Caco-2 (cell line): ENCODE results near the gene FAM43A. TPM values are rescaled to one million over a fixed set of nuclear protein-coding genes. Genes with fewer than 3 reads are reported as not detected.

Experiments used
- BruUV-seq: library from RNA; stranded (reverse); fragments of 400-500 nt; replicated peaks from 2 replicates; lab custom pipeline; 2021; lab: Mats Ljungman, UMichigan
- CTCF ChIA-PET: fragments of 300-600 bp; sonication (Branson Sonifier 250); formaldehyde crosslinking; loops from one replicate; lab custom pipeline; 2022; ENCODE audit warnings: antibody characterized with exemption; lab: Charles Lee
- POLR2A ChIA-PET: fragments of 300-600 bp; sonication (Branson Sonifier 250); formaldehyde crosslinking; loops from one replicate; lab custom pipeline; 2022; ENCODE audit warnings: antibody characterized with exemption; lab: Charles Lee
- DNase-seq, 2 experiments: peaks; one replicate each; pipeline versions ENCODE4 v3.0.0 to v3.0.0-alpha.2; 2020 to 2022
- H3K27me3 ChIP-seq: replicated peaks from 2 replicates; pipeline ENCODE4 v1.6.0; 2011; ENCODE audit warnings: low read length; ENCODE audit not compliant: control insufficient read depth, insufficient read depth
- H3K36me3 ChIP-seq: 2 replicates; pipeline ENCODE4 v1.5.1; 2011; ENCODE audit warnings: low read length; ENCODE audit not compliant: control insufficient read depth, insufficient read depth
- H3K4me1 ChIP-seq: fragments of 250-450 bp; sonication (Bioruptor Pico); 2 replicates; pipeline ENCODE4 v1.5.1; 2020; ENCODE audit warnings: mild to moderate bottlenecking
- H3K4me3 ChIP-seq: 2 replicates; pipeline ENCODE4 v1.5.1; 2011; ENCODE audit warnings: low read depth, mild to moderate bottlenecking, control low read depth, low read length
- H3K9me3 ChIP-seq: fragments of 250-450 bp; sonication (Bioruptor Pico); 2 replicates; pipeline ENCODE4 v1.5.1; 2020; ENCODE audit warnings: mild to moderate bottlenecking, moderate library complexity
- H3K27ac Mint-ChIP-seq: one replicate; pipeline ENCODE4 v1.8.0; 2022; ENCODE audit warnings: mixed read lengths; ENCODE audit not compliant: unreplicated experiment
- H3K27me3 Mint-ChIP-seq: one replicate; pipeline ENCODE4 v1.8.0; 2022; ENCODE audit warnings: mixed read lengths; ENCODE audit not compliant: insufficient read depth, unreplicated experiment
- H3K36me3 Mint-ChIP-seq: one replicate; pipeline ENCODE4 v1.8.0; 2022; ENCODE audit warnings: mild to moderate bottlenecking, mixed read lengths; ENCODE audit not compliant: insufficient read depth, unreplicated experiment
- H3K4me1 Mint-ChIP-seq: one replicate; pipeline ENCODE4 v1.8.0; 2022; ENCODE audit warnings: low read depth, mixed read lengths; ENCODE audit not compliant: unreplicated experiment
- H3K4me3 Mint-ChIP-seq: one replicate; pipeline ENCODE4 v1.8.0; 2022; ENCODE audit warnings: mild to moderate bottlenecking, moderate library complexity, mixed read lengths; ENCODE audit not compliant: unreplicated experiment
- H3K9me3 Mint-ChIP-seq: one replicate; pipeline ENCODE4 v1.8.0; 2022; ENCODE audit warnings: mixed read lengths; ENCODE audit not compliant: unreplicated experiment
- CTCF ChIP-seq, 2 experiments: fragments of 200-600 bp in 1 of 2; IDR thresholded peaks; 1 replicate in 1 of 2; 2 replicates in 1 of 2; pipeline versions ENCODE4 v1.5.1 to v1.8.0; 2011 to 2022; ENCODE audit warnings: antibody characterized with exemption in 1 of 2, control low read depth in 1 of 2, inconsistent platforms in 1 of 2, low read depth in 1 of 2, low read length in 1 of 2, mild to moderate bottlenecking in 1 of 2, moderate library complexity in 1 of 2; ENCODE audit not compliant: insufficient read depth in 1 of 2, severe bottlenecking in 1 of 2, unreplicated experiment in 1 of 2
- intact Hi-C: fragments of 100-400 bp; cut with micrococcal nuclease; formaldehyde crosslinking; loops from one replicate; pipeline ENCODE4 v1.10.0; 2022; ENCODE audit not compliant: unreplicated experiment
- total RNA-seq: library from RNA; stranded (reverse); gene quantifications from 2 replicates; pipeline ENCODE4 v1.2.3, GENCODE V29; 2022

FAM43A gene
- total RNA-seq, 1 experiment from 2014 or later, result 3.5 TPM

GRCh38 chr3:194675081-194675640, 10.5 kb upstream of the FAM43A start:
- ChIA-PET POLR2A (no interaction called here), CTCF (no interaction called here)
- TF ChIP-seq CTCF (IDR thresholded peaks at IDR 0.05; ENCODE audit: insufficient read depth in 1 of 2, low read depth in 1 of 2, low read length in 1 of 2, severe bottlenecking in 1 of 2, unreplicated experiment in 1 of 2), result no peak
- Mint-ChIP-seq H3K9me3 (no peaks in the 10 kb centered on the region), H3K27ac (no peak overlapping the region), H3K36me3 (peaks cover 10% of the 10 kb centered on the region), H3K4me3 (no peak overlapping the region), H3K27me3 (no peaks in the 10 kb centered on the region), H3K4me1 (no peaks in the 10 kb centered on the region)
- Histone ChIP-seq H3K4me1 (peaks cover 9% of the 10 kb centered on the region), H3K9me3 (no peaks in the 10 kb centered on the region), H3K27me3 (no peaks in the 10 kb centered on the region), H3K36me3 (no peaks in the 10 kb centered on the region), H3K4me3 (no peak overlapping the region)
- no peak for DNase-seq
- BruUV-seq, result no TSS peak
- intact Hi-C loops, result no loop called here

GRCh38 chr3:194675680-194676079, 10.0 kb upstream of the FAM43A start:
- intact Hi-C loops, result no loop called here
- POLR2A ChIA-PET, result no interaction called here

GRCh38 chr3:194676471-194676870, 9.2 kb upstream of the FAM43A start:
- H3K27ac Mint-ChIP-seq, result no peak overlapping the region
- TF ChIP-seq CTCF (IDR thresholded peaks at IDR 0.05; ENCODE audit: insufficient read depth in 1 of 2, low read depth in 1 of 2, low read length in 1 of 2, severe bottlenecking in 1 of 2, unreplicated experiment in 1 of 2), result no peak
- no peaks in the 10 kb centered on the region for H3K27me3 Mint-ChIP-seq
- H3K36me3 ChIP-seq, result no peaks in the 10 kb centered on the region
- peaks cover 16% of the 10 kb centered on the region for H3K36me3 Mint-ChIP-seq
- ChIA-PET CTCF (no interaction called here), POLR2A (no interaction called here)
- H3K9me3 Mint-ChIP-seq, result no peaks in the 10 kb centered on the region
- H3K27me3 ChIP-seq, result no peaks in the 10 kb centered on the region
- no peak for DNase-seq
- intact Hi-C loops, result no loop called here
- BruUV-seq, result no TSS peak
- H3K4me1 ChIP-seq, result no peaks in the 10 kb centered on the region; the same call in 1 of the 2 replicates
- H3K4me3 ChIP-seq, result no peak overlapping the region
- no peak overlapping the region for H3K4me3 Mint-ChIP-seq
- H3K4me1 Mint-ChIP-seq, result no peaks in the 10 kb centered on the region
- H3K9me3 ChIP-seq, result no peaks in the 10 kb centered on the region

More at GRCh38 chr3:194675680-194676079, 10.0 kb upstream of the FAM43A start:
- CTCF ChIA-PET, result no interaction called here
- BruUV-seq, result no TSS peak
- no peak overlapping the region for H3K4me3 Mint-ChIP-seq
- no peaks in the 10 kb centered on the region for H3K27me3 ChIP-seq
- no peaks in the 10 kb centered on the region for H3K36me3 ChIP-seq
- H3K9me3 ChIP-seq, result no peaks in the 10 kb centered on the region
- TF ChIP-seq CTCF (IDR thresholded peaks at IDR 0.05; ENCODE audit: insufficient read depth in 1 of 2, low read depth in 1 of 2, low read length in 1 of 2, severe bottlenecking in 1 of 2, unreplicated experiment in 1 of 2), result no peak
- no peaks in the 10 kb centered on the region for H3K9me3 Mint-ChIP-seq
- no peak for DNase-seq
- no peak overlapping the region for H3K4me3 ChIP-seq
- no peaks in the 10 kb centered on the region for H3K4me1 Mint-ChIP-seq
- H3K36me3 Mint-ChIP-seq, result peaks cover 10% of the 10 kb centered on the region
- no peaks in the 10 kb centered on the region for H3K27me3 Mint-ChIP-seq
- no peak overlapping the region for H3K27ac Mint-ChIP-seq
- H3K4me1 ChIP-seq, result peaks cover 6% of the 10 kb centered on the region
